MM.1S (cell line): ENCODE measurements around the gene WDR38.

Experiments
- DNase-seq: peaks from one replicate; pipeline ENCODE4 v3.0.0-alpha.2; 2015
- H2AFZ ChIP-seq: fragments of 300-600 bp; sonication (generic); 2 replicates; pipeline ENCODE4 v1.6.0; 2016; ENCODE audit warnings: antibody characterized with exemption, low read length
- H3F3A ChIP-seq: fragments of 300-600 bp; sonication (generic); 2 replicates; pipeline ENCODE4 v1.6.1; 2016; ENCODE audit warnings: mild to moderate bottlenecking, antibody characterized with exemption, low read length, moderate library complexity, mixed read lengths; ENCODE audit not compliant: insufficient read depth
- H3K27ac ChIP-seq: fragments of 300-600 bp; sonication (generic); 2 replicates; pipeline ENCODE4 v1.5.1; 2016; ENCODE audit warnings: mild to moderate bottlenecking, low read length
- H3K27me3 ChIP-seq: fragments of 300-600 bp; sonication (generic); replicated peaks from 2 replicates; pipeline ENCODE4 v1.6.0; 2016; ENCODE audit warnings: low read length; ENCODE audit not compliant: insufficient read depth
- H3K36me3 ChIP-seq: fragments of 300-600 bp; sonication (generic); replicated peaks from 2 replicates; pipeline ENCODE4 v1.6.1; 2016; ENCODE audit warnings: mild to moderate bottlenecking, low read length, mixed read lengths; ENCODE audit not compliant: insufficient read depth
- H3K4me1 ChIP-seq: fragments of 300-600 bp; sonication (generic); 2 replicates; pipeline ENCODE4 v1.6.1; 2016; ENCODE audit warnings: low read length, mixed read lengths
- H3K4me2 ChIP-seq: fragments of 300-600 bp; sonication (generic); 2 replicates; pipeline ENCODE4 v1.6.0; 2016; ENCODE audit warnings: low read depth, low read length
- H3K4me3 ChIP-seq: fragments of 300-600 bp; sonication (generic); 2 replicates; pipeline ENCODE4 v1.5.1; 2016; ENCODE audit warnings: low read length, mixed read lengths
- H3K79me2 ChIP-seq: fragments of 300-600 bp; sonication (generic); 2 replicates; pipeline ENCODE4 v1.6.1; 2016; ENCODE audit warnings: mixed run types, low read length, mixed read lengths
- H3K9ac ChIP-seq: fragments of 300-600 bp; sonication (generic); 2 replicates; pipeline ENCODE4 v1.6.1; 2016; ENCODE audit warnings: low read length, mixed read lengths
- H3K9me2 ChIP-seq: fragments of 300-600 bp; sonication (generic); replicated peaks from 2 replicates; pipeline ENCODE4 v1.6.1; 2016; ENCODE audit warnings: mild to moderate bottlenecking, low read length, mixed read lengths; ENCODE audit not compliant: insufficient read depth
- H3K9me3 ChIP-seq: fragments of 300-600 bp; sonication (generic); replicated peaks from 2 replicates; pipeline ENCODE4 v1.6.1; 2016; ENCODE audit warnings: mild to moderate bottlenecking, low read length, mixed read lengths; ENCODE audit not compliant: insufficient read depth
- H4K20me1 ChIP-seq: fragments of 300-600 bp; sonication (generic); 2 replicates; pipeline ENCODE4 v1.6.1; 2016; ENCODE audit warnings: mild to moderate bottlenecking, low read length, moderate library complexity, mixed read lengths; ENCODE audit not compliant: insufficient read depth
- EZH2 ChIP-seq: fragments of 300-600 bp; sonication (generic); optimal IDR thresholded peaks from 2 replicates; pipeline ENCODE3; 2017; ENCODE audit warnings: low read depth, mild to moderate bottlenecking, antibody characterized with exemption, low read length, mixed read lengths
- EZH2phosphoT487 ChIP-seq: fragments of 300-600 bp; sonication (generic); IDR thresholded peaks from 2 replicates; pipeline ENCODE4 v1.6.1; 2018; ENCODE audit warnings: antibody characterized with exemption, low read length
- TF ChIP-seq, protein P1 (sequence below): fragments of 300-600 bp; sonication (generic); IDR thresholded peaks from 2 replicates; pipeline ENCODE4 v1.5.1; 2016; ENCODE audit warnings: antibody characterized with exemption, low read length, mixed read lengths

WDR38 gene

DNA sequence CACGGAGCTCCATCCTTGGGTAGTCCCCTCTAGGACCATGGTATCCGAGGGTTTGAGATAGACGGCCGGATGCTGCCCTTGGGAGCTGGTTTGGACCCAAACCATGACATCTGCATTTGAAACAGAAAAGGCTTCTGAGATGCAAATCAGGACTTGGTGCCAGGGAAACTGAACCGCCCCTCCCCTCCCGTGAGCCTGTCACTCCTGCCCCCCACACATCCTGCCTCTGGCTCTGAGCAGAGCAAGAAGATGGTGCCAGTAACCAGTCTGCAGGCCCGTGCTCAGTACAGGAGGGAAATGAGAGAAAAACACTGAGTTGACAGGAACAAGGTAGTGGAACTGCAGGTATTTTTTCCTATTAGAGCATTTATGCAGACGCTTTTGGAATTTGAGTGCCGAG is 27.2 kb downstream of the WDR38 start:
- no peak overlapping the region for H3K4me3 ChIP-seq
- no peak overlapping the region for H3K4me2 ChIP-seq
- no peak overlapping the region for H3K9ac ChIP-seq
- H3K27ac ChIP-seq: no peak overlapping the region
- peaks cover 7% of the 10 kb centered on the region; the same call in 1 of the 2 replicates for H3K36me3 ChIP-seq
- no peaks in the 10 kb centered on the region for H3K9me2 ChIP-seq
- TF ChIP-seq, protein P1, sequence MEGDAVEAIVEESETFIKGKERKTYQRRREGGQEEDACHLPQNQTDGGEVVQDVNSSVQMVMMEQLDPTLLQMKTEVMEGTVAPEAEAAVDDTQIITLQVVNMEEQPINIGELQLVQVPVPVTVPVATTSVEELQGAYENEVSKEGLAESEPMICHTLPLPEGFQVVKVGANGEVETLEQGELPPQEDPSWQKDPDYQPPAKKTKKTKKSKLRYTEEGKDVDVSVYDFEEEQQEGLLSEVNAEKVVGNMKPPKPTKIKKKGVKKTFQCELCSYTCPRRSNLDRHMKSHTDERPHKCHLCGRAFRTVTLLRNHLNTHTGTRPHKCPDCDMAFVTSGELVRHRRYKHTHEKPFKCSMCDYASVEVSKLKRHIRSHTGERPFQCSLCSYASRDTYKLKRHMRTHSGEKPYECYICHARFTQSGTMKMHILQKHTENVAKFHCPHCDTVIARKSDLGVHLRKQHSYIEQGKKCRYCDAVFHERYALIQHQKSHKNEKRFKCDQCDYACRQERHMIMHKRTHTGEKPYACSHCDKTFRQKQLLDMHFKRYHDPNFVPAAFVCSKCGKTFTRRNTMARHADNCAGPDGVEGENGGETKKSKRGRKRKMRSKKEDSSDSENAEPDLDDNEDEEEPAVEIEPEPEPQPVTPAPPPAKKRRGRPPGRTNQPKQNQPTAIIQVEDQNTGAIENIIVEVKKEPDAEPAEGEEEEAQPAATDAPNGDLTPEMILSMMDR: no peak
- no peak for TF ChIP-seq EZH2phosphoT487
- DNase-seq: no peak
- H3F3A ChIP-seq: peaks cover 13% of the 10 kb centered on the region
- no peaks in the 10 kb centered on the region for H3K9me3 ChIP-seq
- H3K4me1 ChIP-seq: no peaks in the 10 kb centered on the region
- peaks cover 22% of the 10 kb centered on the region for H3K79me2 ChIP-seq
- 0 out of 2 replicates have a peak, but pooled peaks cover 6% of the 10 kb centered on the region for H4K20me1 ChIP-seq
- H2AFZ ChIP-seq: no peak overlapping the region
- no peaks in the 10 kb centered on the region for H3K27me3 ChIP-seq

DNA sequence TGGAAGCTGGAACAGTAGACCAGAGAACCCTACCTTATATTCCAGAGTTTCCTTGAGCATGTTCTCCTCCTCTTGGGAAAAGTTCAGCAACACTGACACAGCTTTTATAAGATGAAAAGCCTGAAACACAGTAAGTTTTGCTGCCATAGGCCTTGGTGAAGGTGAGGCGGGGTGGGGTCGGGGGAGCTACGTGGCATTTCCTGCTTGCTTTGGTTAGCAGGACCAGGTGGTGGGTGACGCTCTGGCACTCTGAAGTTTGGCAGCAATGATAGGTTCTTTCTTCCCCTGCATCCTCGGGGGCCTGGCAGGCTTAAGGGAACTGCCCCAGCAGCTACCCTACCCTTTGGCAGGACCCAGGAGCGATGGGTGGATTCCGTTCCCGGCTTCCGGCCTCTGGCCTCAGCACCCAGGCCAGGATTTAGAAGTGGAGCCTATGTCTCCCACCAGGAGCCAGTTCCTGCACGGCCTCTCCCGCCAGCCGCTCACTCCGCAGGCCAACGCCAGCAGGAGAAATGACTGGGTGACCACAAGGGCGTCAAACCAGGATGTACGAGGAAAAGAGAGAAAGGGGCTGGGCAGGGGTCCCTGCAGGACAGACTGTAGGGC is 28.0 kb downstream of the WDR38 start:
- no peaks in the 10 kb centered on the region for H3K9me3 ChIP-seq
- H3K9me2 ChIP-seq: no peaks in the 10 kb centered on the region
- H3F3A ChIP-seq: peaks cover 13% of the 10 kb centered on the region
- H3K79me2 ChIP-seq: peaks cover 16% of the 10 kb centered on the region
- no peak for DNase-seq
- no peak overlapping the region for H3K4me3 ChIP-seq
- H3K4me1 ChIP-seq: no peaks in the 10 kb centered on the region
- no peak for TF ChIP-seq EZH2
- TF ChIP-seq, protein P1: no peak
- no peak overlapping the region for H3K27ac ChIP-seq
- H3K27me3 ChIP-seq: no peaks in the 10 kb centered on the region
- peaks cover 7% of the 10 kb centered on the region; the same call in 1 of the 2 replicates for H3K36me3 ChIP-seq
- 0 out of 2 replicates have a peak, but pooled peaks cover 6% of the 10 kb centered on the region for H4K20me1 ChIP-seq
- no peak overlapping the region for H3K9ac ChIP-seq
- H2AFZ ChIP-seq: no peak overlapping the region
- H3K4me2 ChIP-seq: no peak overlapping the region

DNA sequence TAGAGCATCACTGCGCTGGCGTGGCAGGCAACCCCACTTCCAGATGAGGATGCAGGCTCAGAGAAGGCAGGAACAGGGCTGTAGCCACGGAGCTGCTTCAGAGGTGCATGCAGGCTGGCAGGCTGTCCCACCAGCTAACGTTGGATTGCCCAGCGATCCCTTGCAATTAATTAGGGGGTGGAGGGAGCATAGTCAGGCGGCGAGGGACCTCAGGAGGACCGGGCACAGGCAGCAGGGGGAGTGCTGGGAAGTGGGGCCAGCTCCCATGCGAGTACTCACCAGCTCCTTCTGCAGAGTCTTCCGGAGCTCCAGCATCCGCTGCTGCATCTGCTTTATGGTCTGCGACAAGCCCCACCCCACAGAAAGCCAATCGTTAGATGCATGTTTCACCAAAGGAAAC is 29.0 kb downstream of the WDR38 start:
- H3K4me2 ChIP-seq: no peak overlapping the region
- H3K36me3 ChIP-seq: peaks cover under 1% of the 10 kb centered on the region; the same call in 1 of the 2 replicates
- H4K20me1 ChIP-seq: no peaks in the 10 kb centered on the region
- H3K9me2 ChIP-seq: no peaks in the 10 kb centered on the region
- no peak overlapping the region for H2AFZ ChIP-seq
- no peak for TF ChIP-seq EZH2
- no peak for TF ChIP-seq EZH2phosphoT487
- TF ChIP-seq, protein P1: no peak
- H3K9me3 ChIP-seq: no peaks in the 10 kb centered on the region
- H3K27ac ChIP-seq: no peak overlapping the region
- peaks cover 5% of the 10 kb centered on the region for H3F3A ChIP-seq
- H3K4me3 ChIP-seq: no peak overlapping the region
- no peaks in the 10 kb centered on the region for H3K27me3 ChIP-seq
- no peak for DNase-seq
- H3K9ac ChIP-seq: no peak overlapping the region
- no peaks in the 10 kb centered on the region for H3K4me1 ChIP-seq
- H3K79me2 ChIP-seq: peaks cover 6% of the 10 kb centered on the region
